Activated B cell treated with CpG ODN at 0.5 μM for 24 hours (primary cell): ENCODE results near the gene GBGT1. TPM values are rescaled to one million over a fixed set of nuclear protein-coding genes. Genes with fewer than 3 reads are reported as not detected.

ENCODE experiments used
- ATAC-seq: fragments of 200-7000 bp; cut with Tn5 transposase; one replicate; pipeline ENCODE4 v1.10.0; 2021; ENCODE audit warnings: low read depth, mild to moderate bottlenecking, moderate library complexity
- CTCF ChIA-PET: fragments of 350-600 bp; sonication (Branson Sonifier 250); formaldehyde crosslinking; loops from one replicate; lab custom pipeline; 2021; ENCODE audit warnings: antibody characterized with exemption; lab: Charles Lee
- POLR2A ChIA-PET: fragments of 350-600 bp; sonication (Branson Sonifier 250); formaldehyde crosslinking; loops from one replicate; lab custom pipeline; 2021; ENCODE audit warnings: antibody characterized with exemption; lab: Charles Lee
- DNase-seq: peaks from one replicate; pipeline ENCODE4 v3.0.0; 2022
- H3K27ac Mint-ChIP-seq: one replicate; pipeline ENCODE4 v1.8.0; 2020; ENCODE audit warnings: mixed read lengths
- H3K27me3 Mint-ChIP-seq: one replicate; pipeline ENCODE4 v1.8.0; 2021; ENCODE audit warnings: mixed read lengths
- H3K36me3 Mint-ChIP-seq: one replicate; pipeline ENCODE4 v1.8.0; 2021; ENCODE audit warnings: low read depth, mixed read lengths
- H3K4me1 Mint-ChIP-seq: one replicate; pipeline ENCODE4 v1.8.0; 2021; ENCODE audit warnings: mixed read lengths
- H3K4me3 Mint-ChIP-seq: one replicate; pipeline ENCODE4 v1.8.0; 2020; ENCODE audit warnings: mild to moderate bottlenecking, mixed read lengths
- H3K9me3 Mint-ChIP-seq: one replicate; pipeline ENCODE4 v1.8.0; 2020; ENCODE audit warnings: mixed read lengths
- CTCF ChIP-seq: fragments of 200-600 bp; IDR thresholded peaks from one replicate; pipeline ENCODE4 v1.8.0; 2022; ENCODE audit warnings: antibody characterized with exemption, mild to moderate bottlenecking
- intact Hi-C: fragments of 100-400 bp; cut with micrococcal nuclease; formaldehyde crosslinking; loops from one replicate; pipeline ENCODE4 v1.15.1; 2024
- total RNA-seq: library from RNA; stranded (reverse); gene quantifications from 2 replicates; pipeline ENCODE4 v1.2.3, GENCODE V29; 2022

The GBGT1 gene
- total RNA-seq, 1 donor from 2014 or later: 49.5 TPM

GRCh38 chr9:133146746-133147411 is 16.8 kb downstream of the GBGT1 start:
- ChIA-PET CTCF (interaction anchor here (1.0 to 8.5 kb wide), 9 partner anchors 9 to 124 kb away, joined by 3 to 369 read pairs (median 4); partner anchors contain the start of genes GTF3C5 and RALGDS), POLR2A (interaction anchor here (1.0 to 7.9 kb wide), 4 partner anchors 13 to 116 kb away, joined by 3 to 89 read pairs (median 12); partner anchors contain the start of gene GTF3C5)
- Mint-ChIP-seq H3K4me1 (peaks cover 61% of the 10 kb centered on the region), H3K27me3 (no peaks in the 10 kb centered on the region), H3K27ac (peak overlapping the region; percentile 91), H3K36me3 (no peaks in the 10 kb centered on the region), H3K4me3 (peak overlapping the region; percentile 86), H3K9me3 (no peaks in the 10 kb centered on the region)
- DNase-seq: no peak
- ATAC-seq: no peak
- intact Hi-C loops: loop anchor here (1.0 kb wide), 2 partner anchors 106 to 170 kb away; no protein-coding TSS in a partner anchor
- TF ChIP-seq CTCF: no peak

DNA sequence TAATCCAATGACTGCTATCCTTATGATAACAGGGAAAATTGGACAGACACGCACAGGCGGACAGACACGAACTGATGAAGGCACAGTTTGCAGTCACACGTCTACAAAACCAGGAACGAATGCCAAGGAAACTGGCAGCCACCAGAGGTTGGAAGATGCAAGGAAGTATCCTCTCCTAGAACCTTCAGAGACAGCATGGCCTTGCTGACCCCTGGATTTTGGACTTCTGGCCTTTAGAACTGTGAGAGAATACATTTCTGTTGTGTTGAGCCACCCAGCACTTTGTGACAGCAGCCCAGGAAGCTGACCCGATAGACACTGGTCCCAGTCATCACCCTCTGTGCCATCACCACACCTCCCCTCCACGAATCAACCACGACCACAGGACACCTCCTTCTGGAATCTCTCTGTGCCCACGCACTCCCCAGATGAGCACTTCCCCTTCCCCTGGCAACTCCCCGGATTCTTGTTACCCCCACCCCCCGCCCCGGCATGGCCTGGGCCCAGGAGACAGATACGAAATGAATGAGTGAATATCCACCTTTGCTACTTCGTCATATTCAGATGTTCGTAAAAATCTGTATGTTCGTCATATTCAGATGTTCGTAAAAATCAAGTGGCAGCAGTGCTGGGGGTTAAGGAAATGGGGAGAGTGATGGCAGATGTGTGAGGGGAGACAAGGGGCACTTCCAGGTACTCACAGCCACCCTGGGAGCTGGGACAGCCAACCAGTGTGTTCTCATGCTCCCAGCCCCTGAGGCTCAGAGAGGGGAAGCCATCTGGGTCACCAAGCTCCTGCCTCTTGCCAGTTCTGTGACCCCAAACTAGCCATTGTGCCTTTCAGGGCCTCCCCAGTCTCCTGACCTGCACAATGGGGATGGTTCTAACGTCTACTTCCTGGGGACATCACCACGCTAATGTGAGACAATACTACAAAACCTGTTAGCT is 18.5 kb downstream of the GBGT1 start:
- H3K36me3 Mint-ChIP-seq: no peaks in the 10 kb centered on the region
- H3K9me3 Mint-ChIP-seq: no peaks in the 10 kb centered on the region
- no peak for TF ChIP-seq CTCF
- peak overlapping the region; percentile 80 for H3K4me3 Mint-ChIP-seq
- DNase-seq: no peak
- no peaks in the 10 kb centered on the region for H3K27me3 Mint-ChIP-seq
- H3K4me1 Mint-ChIP-seq: peaks cover 68% of the 10 kb centered on the region
- no peak for ATAC-seq
- intact Hi-C loops: loop anchor here (1.0 kb wide), 5 partner anchors 12 to 115 kb away; partner anchors contain the start of genes GTF3C5 and RALGDS
- ChIA-PET CTCF (interaction anchor here (0.6 to 8.5 kb wide), 18 partner anchors 9 to 260 kb away, joined by 3 to 369 read pairs (median 5); partner anchors contain the start of genes GBGT1, GFI1B, GTF3C5 and RALGDS), POLR2A (interaction anchor here (1.0 to 7.9 kb wide), 9 partner anchors 10 to 44 kb away, joined by 6 to 89 read pairs (median 6); no protein-coding TSS in a partner anchor)
- peak overlapping the region; percentile 86 for H3K27ac Mint-ChIP-seq

GRCh38 chr9:133144142-133144903 is 19.4 kb downstream of the GBGT1 start:
- ChIA-PET POLR2A (interaction anchor here (0.9 to 7.9 kb wide), 10 partner anchors 9 to 114 kb away, joined by 4 to 89 read pairs (median 6); partner anchors contain the start of gene GTF3C5), CTCF (interaction anchor here (0.6 to 8.5 kb wide), 24 partner anchors 8 to 334 kb away, joined by 3 to 369 read pairs (median 5); partner anchors contain the start of genes GBGT1, GFI1B, GTF3C5 and RALGDS)
- H3K9me3 Mint-ChIP-seq: no peaks in the 10 kb centered on the region
- no peaks in the 10 kb centered on the region for H3K27me3 Mint-ChIP-seq
- H3K4me3 Mint-ChIP-seq: peak overlapping the region; percentile 80
- DNase-seq (peak; percentile 90), ATAC-seq (peak; percentile 63)
- intact Hi-C loops: loop anchor here (1.0 kb wide), 5 partner anchors 11 to 114 kb away; partner anchors contain the start of genes GTF3C5 and RALGDS
- TF ChIP-seq CTCF: peak; percentile 43
- peaks cover 63% of the 10 kb centered on the region for H3K4me1 Mint-ChIP-seq
- no peaks in the 10 kb centered on the region for H3K36me3 Mint-ChIP-seq
- peak overlapping the region; percentile 86 for H3K27ac Mint-ChIP-seq

- H3K27ac Mint-ChIP-seq: peak overlapping the region; percentile 86
- DNase-seq: no peak
- ATAC-seq: no peak
- H3K27me3 Mint-ChIP-seq: no peaks in the 10 kb centered on the region
- peak overlapping the region; percentile 80 for H3K4me3 Mint-ChIP-seq
- H3K9me3 Mint-ChIP-seq: no peaks in the 10 kb centered on the region
- ChIA-PET POLR2A (interaction anchor here (0.9 to 7.9 kb wide), 10 partner anchors 8 to 113 kb away, joined by 4 to 89 read pairs (median 6); partner anchors contain the start of gene GTF3C5), CTCF (interaction anchor here (0.6 to 8.5 kb wide), 23 partner anchors 8 to 335 kb away, joined by 3 to 369 read pairs (median 5); partner anchors contain the start of genes GBGT1, GFI1B, GTF3C5 and RALGDS)
- intact Hi-C loops: loop anchor here (1.0 kb wide), 5 partner anchors 10 to 113 kb away; partner anchors contain the start of genes GTF3C5 and RALGDS
- no peak for TF ChIP-seq CTCF
- H3K36me3 Mint-ChIP-seq: no peaks in the 10 kb centered on the region
- H3K4me1 Mint-ChIP-seq: peaks cover 63% of the 10 kb centered on the region
Measured at GRCh38 chr9:133143639-133144141, 20.0 kb downstream of the GBGT1 start.
